PC-9 (cell line): ENCODE results near the gene RUNX2.

Experiments used
- CTCF ChIP-seq: fragments of 200-600 bp; sonication (generic); conservative IDR thresholded peaks from 2 replicates; pipeline ENCODE4 v1.6.1; 2017; ENCODE audit warnings: mixed run types, antibody characterized with exemption, mild to moderate bottlenecking, moderate library complexity
- EZH2 ChIP-seq: fragments of 200-600 bp; sonication (generic); IDR thresholded peaks from 2 replicates; pipeline ENCODE4 v1.8.0; 2017; ENCODE audit warnings: antibody characterized with exemption, low read depth

- no peak for TF ChIP-seq CTCF
- no peak for TF ChIP-seq EZH2
Observed at GRCh38 chr6:45712076-45712475, 383.9 kb downstream of the RUNX2 start.
